B cell (primary cell): ENCODE data around the gene RASSF3.

ENCODE experiments used
- EZH2 ChIP-seq: IDR thresholded peaks from 2 replicates; pipeline ENCODE4 v1.6.1; 2012; ENCODE audit warnings: borderline replicate concordance, low read depth, mild to moderate bottlenecking, moderate library complexity, low read length; ENCODE audit not compliant: insufficient read depth, poor library complexity, severe bottlenecking
- TF ChIP-seq, protein P1 (sequence below): fragments of 200-600 bp; IDR thresholded peaks from one replicate; pipeline ENCODE4 v1.8.0; 2022; ENCODE audit warnings: antibody characterized with exemption, mild to moderate bottlenecking

DNA sequence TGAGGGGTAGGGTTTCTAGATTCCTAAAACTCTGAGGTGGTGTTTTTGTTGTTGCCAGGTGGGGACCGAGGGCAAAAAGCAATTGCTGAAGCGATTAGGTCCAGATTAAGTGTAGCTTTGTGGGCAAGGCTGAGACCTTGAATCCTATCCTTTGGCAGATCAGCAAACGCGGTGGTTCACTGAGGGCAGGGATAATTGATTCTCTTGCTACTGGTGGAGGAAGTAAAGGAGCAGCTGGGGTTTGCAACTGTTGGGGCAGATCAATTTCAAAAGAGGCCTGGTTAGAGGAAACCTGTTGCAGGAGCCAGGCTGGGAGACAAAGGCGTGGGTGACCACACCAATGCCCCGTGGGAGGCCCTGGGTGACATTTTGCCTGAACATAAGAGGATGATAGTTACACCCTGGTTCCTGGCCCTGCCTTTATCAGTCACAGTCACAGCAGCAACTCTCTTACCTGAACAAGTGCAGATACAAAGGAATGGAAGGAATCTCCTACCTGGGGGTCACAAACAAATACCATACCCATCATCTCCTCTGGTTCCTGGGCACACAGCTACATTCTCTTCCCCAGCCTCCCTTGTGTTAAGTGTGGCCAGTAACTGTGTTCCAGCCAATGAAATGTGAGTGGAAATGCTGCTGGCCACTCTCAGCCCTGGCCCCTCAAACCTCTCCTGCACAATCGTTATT, 43.3 kb upstream of the RASSF3 start:
- TF ChIP-seq, protein P1, sequence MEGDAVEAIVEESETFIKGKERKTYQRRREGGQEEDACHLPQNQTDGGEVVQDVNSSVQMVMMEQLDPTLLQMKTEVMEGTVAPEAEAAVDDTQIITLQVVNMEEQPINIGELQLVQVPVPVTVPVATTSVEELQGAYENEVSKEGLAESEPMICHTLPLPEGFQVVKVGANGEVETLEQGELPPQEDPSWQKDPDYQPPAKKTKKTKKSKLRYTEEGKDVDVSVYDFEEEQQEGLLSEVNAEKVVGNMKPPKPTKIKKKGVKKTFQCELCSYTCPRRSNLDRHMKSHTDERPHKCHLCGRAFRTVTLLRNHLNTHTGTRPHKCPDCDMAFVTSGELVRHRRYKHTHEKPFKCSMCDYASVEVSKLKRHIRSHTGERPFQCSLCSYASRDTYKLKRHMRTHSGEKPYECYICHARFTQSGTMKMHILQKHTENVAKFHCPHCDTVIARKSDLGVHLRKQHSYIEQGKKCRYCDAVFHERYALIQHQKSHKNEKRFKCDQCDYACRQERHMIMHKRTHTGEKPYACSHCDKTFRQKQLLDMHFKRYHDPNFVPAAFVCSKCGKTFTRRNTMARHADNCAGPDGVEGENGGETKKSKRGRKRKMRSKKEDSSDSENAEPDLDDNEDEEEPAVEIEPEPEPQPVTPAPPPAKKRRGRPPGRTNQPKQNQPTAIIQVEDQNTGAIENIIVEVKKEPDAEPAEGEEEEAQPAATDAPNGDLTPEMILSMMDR, result no peak
- no peak for TF ChIP-seq EZH2
